IPS-18c (cell line): ENCODE results near the gene BBX.

Experiments used
- H3K4me3 ChIP-seq: 2 replicates; pipeline ENCODE4 v1.7.0; 2013; ENCODE audit warnings: low read depth, mild to moderate bottlenecking, low read length, moderate library complexity; ENCODE audit not compliant: insufficient read depth
- H3K9me3 ChIP-seq: one replicate; pipeline ENCODE4 v1.6.1; 2013; ENCODE audit warnings: mild to moderate bottlenecking, low read length, moderate library complexity; ENCODE audit not compliant: control insufficient read depth, insufficient read depth

Gene BBX

GRCh38 chr3:107738486-107739183 lies 215.9 kb downstream of the BBX start:
- Histone ChIP-seq H3K9me3 (no peaks in the 10 kb centered on the region), H3K4me3 (no peak overlapping the region)

- Histone ChIP-seq H3K9me3 (no peaks in the 10 kb centered on the region), H3K4me3 (no peak overlapping the region)
Measured at GRCh38 chr3:107739227-107739626, 216.5 kb downstream of the BBX start.

- Histone ChIP-seq H3K9me3 (no peaks in the 10 kb centered on the region), H3K4me3 (no peak overlapping the region)
Measured at GRCh38 chr3:107740992-107741896, 218.5 kb downstream of the BBX start.

GRCh38 chr3:107745354-107745753 lies 222.6 kb downstream of the BBX start:
- Histone ChIP-seq H3K4me3 (no peak overlapping the region), H3K9me3 (no peaks in the 10 kb centered on the region)

GRCh38 chr3:107752202-107752990 lies 229.6 kb downstream of the BBX start:
- no peaks in the 10 kb centered on the region for H3K9me3 ChIP-seq
- H3K4me3 ChIP-seq: no peak overlapping the region

GRCh38 chr3:107753494-107753893 lies 230.7 kb downstream of the BBX start:
- H3K9me3 ChIP-seq: no peaks in the 10 kb centered on the region
- no peak overlapping the region for H3K4me3 ChIP-seq

- Histone ChIP-seq H3K4me3 (no peak overlapping the region), H3K9me3 (no peaks in the 10 kb centered on the region)
Measured at GRCh38 chr3:107753976-107754375, 231.2 kb downstream of the BBX start.

- H3K9me3 ChIP-seq: no peaks in the 10 kb centered on the region
- no peak overlapping the region for H3K4me3 ChIP-seq
Measured at GRCh38 chr3:107756649-107757048, 233.9 kb downstream of the BBX start.

GRCh38 chr3:107757140-107757539 lies 234.4 kb downstream of the BBX start:
- H3K4me3 ChIP-seq: no peak overlapping the region
- H3K9me3 ChIP-seq: no peaks in the 10 kb centered on the region

- H3K4me3 ChIP-seq: no peak overlapping the region
- no peaks in the 10 kb centered on the region for H3K9me3 ChIP-seq
Measured at GRCh38 chr3:107760144-107760543, 237.4 kb downstream of the BBX start.

- Histone ChIP-seq H3K4me3 (no peak overlapping the region), H3K9me3 (no peaks in the 10 kb centered on the region)
Measured at GRCh38 chr3:107761391-107761790, 238.6 kb downstream of the BBX start.

- Histone ChIP-seq H3K4me3 (no peak overlapping the region), H3K9me3 (no peaks in the 10 kb centered on the region)
Measured at GRCh38 chr3:107765524-107765923, 242.8 kb downstream of the BBX start.

GRCh38 chr3:107767897-107768605 lies 245.3 kb downstream of the BBX start:
- no peak overlapping the region for H3K4me3 ChIP-seq
- H3K9me3 ChIP-seq: no peaks in the 10 kb centered on the region

- H3K4me3 ChIP-seq: no peak overlapping the region
- H3K9me3 ChIP-seq: no peaks in the 10 kb centered on the region
Measured at GRCh38 chr3:107769882-107770281, 247.1 kb downstream of the BBX start.

GRCh38 chr3:107772016-107772415 lies 249.3 kb downstream of the BBX start:
- H3K9me3 ChIP-seq: no peaks in the 10 kb centered on the region
- no peak overlapping the region for H3K4me3 ChIP-seq

GRCh38 chr3:107775974-107776373 lies 253.2 kb downstream of the BBX start:
- Histone ChIP-seq H3K4me3 (no peak overlapping the region), H3K9me3 (no peaks in the 10 kb centered on the region)

- H3K9me3 ChIP-seq: no peaks in the 10 kb centered on the region
Measured at GRCh38 chr3:107781253-107781652, 258.5 kb downstream of the BBX start.

More at GRCh38 chr3:107781253-107781652, 258.5 kb downstream of the BBX start:
- no peak overlapping the region for H3K4me3 ChIP-seq
